GM10266 (cell line): ENCODE results near the gene MRGPRF.

Source experiments
- DNase-seq: peaks from one replicate; pipeline ENCODE4 v3.0.0; 2012; ENCODE audit errors: extremely low spot score
- CTCF ChIP-seq: IDR thresholded peaks from 2 replicates; pipeline ENCODE4 v1.5.1; 2012; ENCODE audit warnings: mild to moderate bottlenecking, low read depth; ENCODE audit not compliant: control insufficient read depth, insufficient read depth; ENCODE audit errors: missing control alignments

MRGPRF gene

GRCh38 chr11:68963779-68964178 lies 49.3 kb downstream of the MRGPRF start:
- no peak for DNase-seq
- TF ChIP-seq CTCF, result no peak

- no peak for TF ChIP-seq CTCF
- no peak for DNase-seq
These were observed 50.4 kb downstream of the MRGPRF start for GRCh38 chr11:68962527-68963250.

- no peak for DNase-seq
- no peak for TF ChIP-seq CTCF
These were observed 51.8 kb downstream of the MRGPRF start for GRCh38 chr11:68961245-68961644.

- DNase-seq, result no peak
- TF ChIP-seq CTCF, result no peak
These were observed 52.6 kb downstream of the MRGPRF start for GRCh38 chr11:68960294-68961071.

- DNase-seq, result no peak
- no peak for TF ChIP-seq CTCF
These were observed 53.4 kb downstream of the MRGPRF start for GRCh38 chr11:68959465-68960293.

- no peak for TF ChIP-seq CTCF
- DNase-seq, result no peak
These were observed 54.8 kb downstream of the MRGPRF start for GRCh38 chr11:68958211-68958610.
